GM12872 (cell line): Measurements from ENCODE around the gene FARP1.

ENCODE experiments used
- CTCF ChIP-seq: IDR thresholded peaks from 3 replicates; pipeline ENCODE4 v1.5.1; 2011; ENCODE audit warnings: low read depth, mild to moderate bottlenecking, low read length, moderate library complexity; ENCODE audit not compliant: insufficient read depth

Gene FARP1

DNA sequence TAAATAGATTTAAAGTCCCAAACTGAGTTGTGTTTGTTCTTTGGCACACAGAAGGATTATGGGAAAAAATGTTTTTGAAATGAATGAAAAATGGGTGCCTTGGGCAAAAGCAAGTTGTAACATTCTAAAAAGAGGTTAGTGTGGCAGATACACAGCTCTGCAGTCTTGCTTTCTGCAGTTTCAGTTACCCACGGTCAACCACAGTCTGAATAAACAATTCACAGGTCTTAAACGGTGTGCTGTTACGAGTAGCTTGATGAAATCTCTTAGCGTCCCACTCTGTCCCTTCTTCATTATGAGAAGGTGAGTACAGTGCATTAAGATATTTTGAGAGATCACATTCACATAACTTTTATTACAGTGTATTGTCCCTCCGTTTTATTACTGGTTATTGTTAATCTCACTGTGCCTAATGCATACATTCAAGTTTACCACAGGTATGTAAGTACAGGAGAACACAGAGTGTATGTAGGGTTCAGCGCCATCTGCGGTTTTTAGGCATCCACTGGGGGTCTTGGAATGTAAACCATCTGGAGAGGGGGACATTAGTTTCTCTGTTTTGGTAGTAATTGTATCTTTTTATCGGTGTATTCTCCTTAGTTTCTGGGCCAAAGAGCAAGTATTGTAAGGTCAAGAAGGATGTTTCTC lies 8.1 kb downstream of the FARP1 start:
- TF ChIP-seq CTCF: no peak

GRCh38 chr13:98155475-98156109 lies 12.7 kb downstream of the FARP1 start:
- no peak for TF ChIP-seq CTCF

DNA sequence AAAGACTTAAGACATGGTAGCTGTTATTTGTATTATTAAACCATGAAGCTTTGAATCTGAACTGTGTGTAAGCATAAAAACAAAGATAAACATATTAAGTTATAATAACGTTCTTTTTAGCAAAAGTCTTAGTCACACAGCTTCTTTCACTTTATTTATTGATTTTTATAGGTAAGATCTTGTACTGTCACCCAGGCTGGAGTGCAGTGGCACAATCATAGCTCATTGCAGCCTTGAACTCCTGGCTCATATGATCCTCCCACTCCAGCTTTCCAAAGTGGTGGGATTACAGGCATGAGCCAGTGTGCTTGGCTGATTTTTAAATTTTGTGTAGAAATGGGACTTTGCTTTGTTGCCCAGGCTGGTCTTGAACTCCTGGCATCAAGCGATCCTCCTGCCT lies 13.4 kb downstream of the FARP1 start:
- no peak for TF ChIP-seq CTCF

DNA sequence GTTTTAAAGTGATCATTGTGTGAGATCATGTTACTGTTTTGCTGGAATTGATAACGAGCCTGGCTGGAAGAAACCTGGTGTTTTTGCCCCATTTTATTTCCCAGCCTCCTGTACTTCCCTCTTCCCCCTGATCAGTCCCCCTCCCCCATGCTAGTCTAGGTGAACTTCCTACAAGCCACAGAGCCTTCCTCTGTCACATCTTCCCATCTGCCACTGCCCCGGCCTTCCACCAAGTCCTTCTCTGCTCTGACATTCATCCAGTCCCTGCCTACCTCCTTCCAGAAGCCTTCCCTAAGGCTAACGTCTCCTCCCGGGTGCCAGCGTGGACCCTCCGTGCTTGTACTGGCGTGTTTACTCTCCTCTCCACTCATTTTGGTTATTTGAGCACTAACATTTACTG lies 14.3 kb downstream of the FARP1 start:
- TF ChIP-seq CTCF: no peak

DNA sequence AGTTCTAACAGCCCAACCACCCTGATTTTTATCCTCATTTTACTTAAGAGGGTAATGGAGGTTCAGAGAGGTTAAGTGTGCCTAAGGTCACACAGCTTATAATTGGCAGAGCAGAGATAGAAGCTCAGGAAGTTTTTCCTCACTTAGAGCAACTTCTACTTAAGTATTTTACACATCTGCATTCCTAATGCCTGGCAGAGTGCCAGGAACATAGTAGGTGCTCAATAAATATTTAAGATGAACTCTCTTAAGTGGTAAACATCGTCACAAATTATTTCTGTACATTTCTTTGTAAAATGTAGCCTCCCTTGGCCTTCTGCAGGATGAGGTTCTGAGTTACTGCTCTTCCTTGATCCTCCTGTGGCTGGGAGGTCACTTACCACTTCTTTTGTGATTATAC lies 14.7 kb downstream of the FARP1 start:
- TF ChIP-seq CTCF: no peak

GRCh38 chr13:98158172-98158899 lies 15.4 kb downstream of the FARP1 start:
- no peak for TF ChIP-seq CTCF

DNA sequence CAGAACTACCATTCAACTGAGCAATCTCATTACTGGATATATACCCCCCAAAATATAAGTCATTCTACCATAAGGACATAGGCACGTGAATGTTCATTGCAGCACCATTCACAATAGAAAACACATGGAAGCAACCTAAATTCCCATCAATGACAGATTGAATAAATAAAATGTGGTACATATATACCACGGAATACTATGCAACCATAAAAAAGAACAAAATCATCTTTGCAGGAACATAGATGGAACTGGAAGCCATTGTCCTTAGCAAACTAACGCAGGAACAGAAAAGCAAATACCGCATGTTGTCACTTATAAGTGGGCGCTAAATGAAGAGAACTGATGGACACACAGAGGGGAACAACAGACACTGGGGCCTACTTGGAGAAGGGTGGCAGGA lies 20.0 kb downstream of the FARP1 start:
- no peak for TF ChIP-seq CTCF
